HG02610 (cell line): ENCODE measurements around the gene OGT.
"Not testable (repeated sequence)": the region's sequence is repeated elsewhere in the genome, so short reads cannot be mapped to it uniquely, and the experiment has no call there.

Source experiments
- ATAC-seq: cut with Tn5 transposase; IDR thresholded peaks from one replicate; pipeline ENCODE4 v1.9.1; 2021; ENCODE audit warnings: mild to moderate bottlenecking, moderate library complexity; ENCODE audit not compliant: unreplicated experiment

OGT gene

DNA sequence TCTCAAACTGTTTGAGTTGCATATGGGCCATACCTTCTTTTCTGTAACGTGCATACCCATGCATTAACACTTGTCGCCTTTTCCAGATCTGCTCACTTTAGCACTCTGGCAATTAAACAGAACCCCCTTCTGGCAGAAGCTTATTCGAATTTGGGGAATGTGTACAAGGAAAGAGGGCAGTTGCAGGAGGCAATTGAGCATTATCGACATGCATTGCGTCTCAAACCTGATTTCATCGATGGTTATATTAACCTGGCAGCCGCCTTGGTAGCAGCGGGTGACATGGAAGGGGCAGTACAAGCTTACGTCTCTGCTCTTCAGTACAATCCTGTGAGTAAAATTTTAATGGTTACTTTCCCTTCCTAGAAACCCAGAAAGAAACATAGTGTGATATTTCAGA is 4.8 kb downstream of the OGT start:
- no peak for ATAC-seq

DNA sequence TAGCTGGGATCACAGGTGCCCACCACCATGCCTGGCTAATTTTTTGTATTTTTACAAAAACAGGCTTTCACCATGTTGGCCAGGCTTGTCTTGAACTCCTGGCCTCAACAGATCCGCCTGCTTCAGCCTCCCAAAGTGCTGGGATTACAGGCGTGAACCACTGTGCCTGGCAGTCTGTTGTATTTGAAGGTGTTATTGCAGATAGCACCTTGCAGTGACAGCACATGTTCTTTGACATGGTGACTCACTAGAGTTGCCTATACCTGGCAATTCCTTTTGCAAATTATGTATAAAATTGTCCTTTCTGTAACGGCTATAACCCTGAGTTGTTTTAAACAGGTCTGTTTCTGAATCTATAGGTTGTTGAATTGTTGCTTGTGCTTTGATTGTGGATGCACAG is 7.9 kb downstream of the OGT start:
- peak; percentile 9 for ATAC-seq

DNA sequence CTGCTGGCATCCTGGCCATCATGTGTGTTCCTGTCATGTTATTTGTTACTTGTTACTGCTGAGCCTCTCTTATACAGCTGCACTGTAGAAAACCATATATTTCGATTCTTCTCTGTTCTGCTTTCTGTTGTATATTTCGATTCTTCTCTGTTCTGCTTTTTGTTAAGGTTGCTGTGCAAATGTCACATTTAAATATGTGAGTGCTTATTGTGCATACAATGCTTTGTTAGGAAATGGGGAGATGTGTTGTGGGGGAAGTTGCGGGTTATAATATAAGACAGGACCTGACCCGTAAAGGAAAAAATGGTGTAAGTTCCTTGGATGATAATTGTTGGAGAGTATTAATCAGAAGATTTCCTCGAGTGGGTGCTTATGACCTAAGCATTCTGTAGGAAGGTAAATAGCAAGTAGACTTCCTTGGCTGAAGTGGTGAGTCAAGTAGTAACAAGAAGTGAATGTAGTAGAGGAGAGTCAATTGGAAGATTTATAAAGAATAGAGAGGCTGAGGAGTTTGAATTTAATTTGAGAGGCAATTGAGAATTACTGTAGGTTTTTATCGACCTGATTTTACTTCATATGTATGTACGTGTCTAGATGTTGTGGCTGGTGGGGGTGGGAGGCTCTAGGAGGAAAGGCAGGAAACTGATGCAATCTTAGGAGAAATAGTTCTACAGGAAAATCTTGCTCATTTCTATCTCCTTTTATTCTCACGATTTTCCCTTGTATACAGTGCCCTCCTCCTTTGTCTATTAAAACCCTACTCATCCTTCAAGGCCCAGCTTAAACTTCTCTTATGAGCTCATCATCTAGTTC is 8.5 kb downstream of the OGT start:
- ATAC-seq, result peak; percentile 84

- no peak for ATAC-seq
These were observed 9.5 kb downstream of the OGT start for GRCh38 chrX:71542411-71542810.

GRCh38 chrX:71542825-71543224 is 9.9 kb downstream of the OGT start:
- no peak for ATAC-seq

DNA sequence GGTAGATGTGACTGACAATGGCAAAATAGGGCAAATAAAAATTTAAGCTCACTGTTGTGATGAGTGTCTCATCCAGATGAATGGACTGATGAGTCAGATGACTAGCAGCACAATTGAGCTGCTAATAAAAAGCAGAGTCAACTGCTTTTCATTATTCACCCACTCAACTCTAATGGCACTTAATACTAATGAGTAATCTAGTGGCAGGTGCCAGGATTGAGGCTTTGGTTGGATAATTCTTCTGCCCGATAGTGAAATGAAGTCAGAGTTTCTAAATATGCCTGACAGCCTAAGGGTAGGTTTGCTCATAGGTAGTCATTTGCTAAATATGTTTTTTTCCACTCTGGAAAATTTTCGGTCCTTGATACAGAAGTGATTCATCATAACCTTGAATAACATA is 10.4 kb downstream of the OGT start:
- no peak for ATAC-seq

DNA sequence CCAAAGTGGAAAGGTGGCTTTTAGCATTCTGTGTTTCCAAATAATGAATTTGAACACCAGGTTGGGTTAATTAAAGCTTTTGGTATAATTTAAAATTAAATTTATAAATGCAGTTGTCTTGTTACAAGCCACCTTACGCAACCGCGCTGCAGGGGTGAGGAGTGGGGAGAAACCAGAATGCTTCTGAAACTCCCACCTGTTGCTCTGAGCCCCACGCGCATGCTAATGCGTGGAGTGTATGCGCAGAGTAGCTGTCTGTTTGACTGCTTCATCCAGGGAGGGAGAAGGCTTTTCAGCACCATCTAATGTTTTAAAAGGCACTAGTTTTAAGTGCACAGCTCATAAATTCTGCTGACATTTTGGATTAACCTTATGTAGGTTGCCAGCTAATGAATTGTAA is 12.5 kb downstream of the OGT start:
- ATAC-seq, result no peak

- no peak for ATAC-seq
These were observed 14.0 kb downstream of the OGT start for GRCh38 chrX:71546879-71547278.

DNA sequence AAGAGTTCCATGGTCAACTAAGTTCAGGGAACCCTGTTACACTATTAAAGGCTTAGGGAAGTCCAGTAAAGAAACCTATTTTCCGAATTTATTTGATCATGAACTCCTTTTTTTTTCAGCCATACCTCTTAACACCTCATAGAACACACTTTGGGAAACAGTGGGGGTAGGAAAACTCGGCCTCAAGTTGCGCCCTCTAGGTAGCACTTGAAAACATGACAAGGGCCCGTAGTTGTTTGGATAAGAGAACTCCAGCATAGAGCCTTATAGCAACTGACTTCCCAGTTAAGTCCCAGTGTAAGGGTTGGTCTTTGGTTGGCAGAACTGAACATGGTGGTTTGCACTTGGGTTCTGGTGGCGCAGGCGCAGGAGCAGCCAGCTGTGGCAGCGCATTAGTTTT is 14.4 kb downstream of the OGT start:
- no peak for ATAC-seq

DNA sequence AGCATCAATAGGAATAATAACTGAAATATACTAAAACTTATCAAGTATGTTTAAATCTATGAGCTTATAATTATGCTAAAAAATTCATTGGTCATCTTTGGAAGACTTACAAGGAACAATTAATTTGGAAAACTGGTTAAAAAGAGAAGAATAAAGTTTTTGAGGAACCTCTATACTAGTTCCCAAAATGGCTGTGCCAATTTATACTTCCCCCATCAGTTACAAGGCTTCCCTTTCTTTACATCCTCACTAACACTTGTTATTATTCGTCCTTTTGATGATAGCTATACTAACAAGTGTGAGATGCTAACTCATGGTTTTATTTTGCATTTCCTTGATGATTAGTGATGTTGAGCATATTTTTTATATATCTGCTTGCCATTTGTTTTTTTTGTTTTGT is 17.1 kb downstream of the OGT start:
- no peak for ATAC-seq

DNA sequence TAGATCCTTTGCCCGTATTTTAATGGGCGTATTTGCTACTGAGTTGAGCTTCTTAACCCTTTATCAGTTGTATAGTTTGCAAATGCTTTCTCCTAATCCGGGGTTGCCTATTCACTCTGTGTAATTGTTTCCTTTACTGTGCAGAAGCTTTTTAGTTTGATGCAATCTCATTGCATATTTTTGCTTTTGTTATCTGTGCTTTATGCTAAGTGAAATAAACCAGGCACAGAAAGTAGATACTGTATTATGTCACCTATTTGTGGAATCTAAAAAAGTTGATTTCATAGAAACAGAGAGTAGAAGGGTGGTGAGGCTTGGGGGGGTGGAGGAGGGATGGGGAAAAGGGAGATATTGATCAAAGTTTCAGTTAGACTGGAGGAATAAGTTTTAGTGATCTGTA is 17.7 kb downstream of the OGT start:
- ATAC-seq, result no peak

DNA sequence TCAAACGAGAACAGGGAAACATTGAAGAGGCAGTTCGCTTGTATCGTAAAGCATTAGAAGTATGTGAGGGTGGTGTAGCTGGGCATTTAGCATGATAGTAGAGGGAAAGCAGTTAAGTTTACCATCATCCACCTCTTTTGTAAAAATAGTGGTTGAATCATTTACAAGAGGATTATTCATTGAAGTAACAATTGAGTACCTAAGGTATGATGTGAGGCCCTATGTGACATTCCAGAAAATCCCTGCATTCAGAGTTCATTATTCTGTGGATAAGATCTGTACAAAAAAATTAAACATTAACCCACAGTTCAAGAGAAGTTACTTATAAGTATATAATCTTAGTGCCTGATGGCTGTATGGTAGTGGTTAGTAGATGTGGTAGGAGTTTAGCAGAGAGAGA is 23.1 kb downstream of the OGT start:
- no peak for ATAC-seq

- no peak for ATAC-seq
These were observed 26.0 kb downstream of the OGT start for GRCh38 chrX:71558920-71559319.

GRCh38 chrX:71559773-71560172 is 26.9 kb downstream of the OGT start:
- ATAC-seq, result not testable (repeated sequence)

DNA sequence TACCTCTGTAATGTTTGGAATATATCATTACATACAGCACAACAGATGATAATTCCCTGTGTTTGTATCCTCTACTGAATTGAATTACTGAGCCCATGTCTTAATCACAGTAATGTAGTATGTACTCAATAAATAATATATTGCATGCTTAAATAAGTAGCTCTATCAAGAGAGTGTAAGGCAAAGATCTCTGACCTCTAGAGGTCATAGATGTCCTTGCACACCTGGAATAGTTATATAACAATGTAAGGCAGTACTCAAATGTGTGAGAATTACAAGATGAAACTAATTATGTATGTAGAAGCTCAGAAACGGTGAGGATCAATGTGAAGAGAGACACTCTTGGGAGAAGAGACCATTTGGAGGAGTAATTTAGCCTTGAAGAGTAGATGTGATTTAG is 31.0 kb downstream of the OGT start:
- ATAC-seq, result no peak

GRCh38 chrX:71565474-71566041 is 32.7 kb downstream of the OGT start:
- ATAC-seq, result no peak

GRCh38 chrX:71571390-71571789 is 38.5 kb downstream of the OGT start:
- ATAC-seq, result not testable (repeated sequence)

- ATAC-seq, result no peak
These were observed 40.7 kb downstream of the OGT start for GRCh38 chrX:71573590-71573989.

- no peak for ATAC-seq
These were observed 44.8 kb downstream of the OGT start for GRCh38 chrX:71577682-71578081.

GRCh38 chrX:71578253-71579135 is 45.6 kb downstream of the OGT start, which contains the start of gene GCNA:
TSS of gene GCNA (plus strand) at chrX:71578437. CDS start at chrX:71580822, 2,385 bp downstream.
- no peak for ATAC-seq

- no peak for ATAC-seq
These were observed 46.5 kb downstream of the OGT start for GRCh38 chrX:71579136-71579989.
